GM12878 (cell line): ENCODE measurements around the gene PCF11. TPM values are rescaled to one million over a fixed set of nuclear protein-coding genes. Genes with fewer than 3 reads are reported as not detected.

ENCODE experiments used
- ATAC-seq: fragments of 200-7000 bp; cut with Tn5 transposase; 3 replicates; pipeline ENCODE4 v1.9.1; 2020; ENCODE audit warnings: mild to moderate bottlenecking, moderate library complexity
- BruUV-seq: library from RNA; stranded (reverse); fragments of 400-500 nt; replicated peaks from 2 replicates; lab custom pipeline; 2021; lab: Mats Ljungman, UMichigan
- CTCF ChIA-PET: fragments of 300-600 bp; sonication (Branson Sonifier 250); formaldehyde crosslinking; extraction: SDS; loops from one replicate; lab custom pipeline; 2021; ENCODE audit warnings: inconsistent platforms; lab: Yijun Ruan, JAX
- POLR2A ChIA-PET: fragments of 350-600 bp; formaldehyde crosslinking; extraction: SDS; loops from one replicate; lab custom pipeline; 2021; ENCODE audit warnings: inconsistent platforms; lab: Charles Lee
- RAD21 ChIA-PET: fragments of 300-600 bp; sonication (Branson Sonifier 250); formaldehyde crosslinking; loops from one replicate; lab custom pipeline; 2023; ENCODE audit warnings: antibody characterized with exemption; ENCODE audit not compliant: unreplicated experiment; lab: Charles Lee
- SMC1A ChIA-PET: fragments of 300-600 bp; sonication (Branson Sonifier 250); formaldehyde crosslinking; loops from one replicate; lab custom pipeline; 2023; ENCODE audit not compliant: unreplicated experiment, uncharacterized antibody; lab: Charles Lee
- DNase-seq: peaks from one replicate; pipeline ENCODE4 v3.0.0-alpha.2; 2011; ENCODE audit warnings: low read depth, low spot score
- FAIRE-seq: peaks from 3 replicates; lab custom pipeline; 2011; peaks lifted over from hg19 to GRCh38; lab: Jason Lieb, UNC
- H2AFZ ChIP-seq: 2 replicates; pipeline ENCODE4 v1.6.0; 2011; ENCODE audit warnings: low read depth, low read length, control low read depth; ENCODE audit not compliant: control insufficient read depth
- H3K27ac ChIP-seq: 2 replicates; pipeline ENCODE4 v1.5.1; 2011; ENCODE audit warnings: control low read depth; ENCODE audit not compliant: control insufficient read depth, insufficient read depth
- H3K27me3 ChIP-seq, 2 experiments: replicated peaks in 1 of 2; 2 replicates each; pipeline versions ENCODE4 v1.6.0 to v1.6.1; 2011; ENCODE audit warnings: low read length in 1 of 2; ENCODE audit not compliant: control insufficient read depth in 2 of 2, insufficient read depth in 2 of 2
- H3K36me3 ChIP-seq, 2 experiments: 2 replicates each; pipeline ENCODE4 v1.5.1; 2011; ENCODE audit warnings: low read length in 1 of 2; ENCODE audit not compliant: control insufficient read depth in 2 of 2, insufficient read depth in 2 of 2
- H3K4me1 ChIP-seq: 2 replicates; pipeline ENCODE4 v1.6.1; 2011; ENCODE audit warnings: mild to moderate bottlenecking, low read length, moderate library complexity, mixed read lengths; ENCODE audit not compliant: control insufficient read depth, insufficient read depth
- H3K4me2 ChIP-seq: 2 replicates; pipeline ENCODE4 v1.6.0; 2011; ENCODE audit warnings: control low read depth; ENCODE audit not compliant: control insufficient read depth, insufficient read depth
- H3K4me3 ChIP-seq: fragments of 200-600 bp; sonication (generic); 2 replicates; pipeline ENCODE4 v1.5.1; 2016
- H3K79me2 ChIP-seq: 2 replicates; pipeline ENCODE4 v1.6.0; 2011; ENCODE audit warnings: low read length; ENCODE audit not compliant: control insufficient read depth, insufficient read depth
- H3K9ac ChIP-seq: 2 replicates; pipeline ENCODE4 v1.8.0; 2011; ENCODE audit warnings: low read length, control low read depth, mixed read lengths; ENCODE audit not compliant: control insufficient read depth, insufficient read depth
- H3K9me3 ChIP-seq: replicated peaks from 3 replicates; pipeline ENCODE4 v1.5.1; 2011; ENCODE audit warnings: mild to moderate bottlenecking, low read length; ENCODE audit not compliant: control insufficient read depth, insufficient read depth
- H4K20me1 ChIP-seq: 2 replicates; pipeline ENCODE4 v1.6.0; 2011; ENCODE audit not compliant: control insufficient read depth, insufficient read depth
- EGR1 ChIP-seq, 2 experiments: IDR thresholded peaks; 1 replicate in 1 of 2; 2 replicates in 1 of 2; pipeline ENCODE4 v1.6.1; 2011 to 2012; ENCODE audit warnings: low read depth in 2 of 2, low read length in 2 of 2, borderline replicate concordance in 1 of 2, mild to moderate bottlenecking in 1 of 2, moderate library complexity in 1 of 2
- HDGF ChIP-seq: fragments of 450-650 bp; IDR thresholded peaks from 2 replicates; pipeline ENCODE4 v1.6.1; 2016; ENCODE audit warnings: antibody characterized with exemption
- IRF4 ChIP-seq: IDR thresholded peaks from 2 replicates; pipeline ENCODE4 v1.6.1; 2011; ENCODE audit warnings: low read depth, low read length
- MTA2 ChIP-seq: fragments of 450-650 bp; IDR thresholded peaks from 2 replicates; pipeline ENCODE4 v1.6.1; 2016; ENCODE audit warnings: low read depth, mild to moderate bottlenecking, moderate library complexity
- NRF1 ChIP-seq: conservative IDR thresholded peaks from 2 replicates; pipeline ENCODE4 v1.6.1; 2011; ENCODE audit warnings: mild to moderate bottlenecking, low read depth, low read length, improper control_type of control experiment
- RBBP5 ChIP-seq: fragments of 200-600 bp; sonication (generic); conservative IDR thresholded peaks from 2 replicates; pipeline ENCODE4 v1.6.1; 2016
- SMARCA5 ChIP-seq: fragments of 450-650 bp; IDR thresholded peaks from 2 replicates; pipeline ENCODE4 v1.6.1; 2017; ENCODE audit warnings: mild to moderate bottlenecking
- SMC3 ChIP-seq: IDR thresholded peaks from 2 replicates; pipeline ENCODE4 v1.6.1; 2011; ENCODE audit warnings: low read length, improper control_type of control experiment, borderline replicate concordance
- SP1 ChIP-seq: IDR thresholded peaks from one replicate; pipeline ENCODE4 v1.6.1; 2011; ENCODE audit warnings: low read depth, low read length
- SREBF1 ChIP-seq: IDR thresholded peaks from 2 replicates; pipeline ENCODE4 v1.6.1; 2012; ENCODE audit warnings: mild to moderate bottlenecking, low read length
- ZNF622 ChIP-seq: fragments of 450-650 bp; IDR thresholded peaks from 2 replicates; pipeline ENCODE4 v1.6.1; 2017; ENCODE audit warnings: mild to moderate bottlenecking, inconsistent platforms
- ZSCAN29 ChIP-seq: fragments of 450-650 bp; IDR thresholded peaks from 2 replicates; pipeline ENCODE4 v1.6.1; 2017; ENCODE audit warnings: mild to moderate bottlenecking, moderate library complexity
- WGBS: methylation state at CpG from one replicate; pipeline ENCODE4 v1.1.6; 2016; ENCODE audit warnings: low lambda C conversion rate; ENCODE audit not compliant: insufficient replicate concordance, insufficient coverage; ENCODE audit errors: missing lambda C conversion rate; 5-methylcytosine and 5-hydroxymethylcytosine counted together
- in situ Hi-C: fragments of 300-500 bp; cut with MboI; formaldehyde crosslinking; loops from 9 replicates; pipeline ENCODE4 v1.14.3; 2018; ENCODE audit warnings: mixed read lengths
- intact Hi-C: fragments of 100-400 bp; cut with micrococcal nuclease; formaldehyde crosslinking; loops from one replicate; pipeline ENCODE4 v1.14.2; 2022; ENCODE audit not compliant: unreplicated experiment
- polyA plus RNA-seq, 11 experiments: library from polyadenylated mRNA; depleted of rRNA in 4 of 11; unstranded in 6 of 11; stranded (reverse) in 5 of 11; fragments of >200 nt; fragmentation: Nextera tagmentation in 4 of 11; fragmentation: Illumina TruSeq in 1 of 11; extraction: Ambion mirVana in 4 of 11; extraction: Trizol in 1 of 11; gene quantifications; 1 replicate in 1 of 11; 2 replicates in 10 of 11; pipeline versions ENCODE4 v1.2.1 to v1.2.3, GENCODE V29; 2011 to 2016; ENCODE audit warnings: inconsistent platforms in 2 of 11, missing spikeins in 2 of 11, low read depth in 1 of 11
- total RNA-seq, 4 experiments: library from RNA; depleted of rRNA in 3 of 4; stranded (reverse); fragments of >200 nt in 3 of 4; fragmentation: Illumina TruSeq in 1 of 4; extraction: Trizol in 1 of 4; gene quantifications; 2 replicates each; pipeline versions ENCODE4 v1.2.1 to v1.2.3, GENCODE V29; 2013 to 2021
- TF ChIP-seq, protein P1 (sequence below): fragments of 450-650 bp; IDR thresholded peaks from 2 replicates; pipeline ENCODE4 v1.6.1; 2017; ENCODE audit warnings: mild to moderate bottlenecking, low read depth, inconsistent platforms; ENCODE audit not compliant: poor library complexity, severe bottlenecking
- TF ChIP-seq, protein P2 (sequence below): fragments of 450-650 bp; IDR thresholded peaks from 2 replicates; pipeline ENCODE4 v1.6.1; 2017; ENCODE audit warnings: mild to moderate bottlenecking, moderate library complexity
- TF ChIP-seq, protein P3 (sequence below): fragments of 450-650 bp; IDR thresholded peaks from 2 replicates; pipeline ENCODE4 v1.6.1; 2016; ENCODE audit warnings: mild to moderate bottlenecking

The PCF11 gene
- total and polyA plus RNA-seq, 10 of the 15 experiments (the other 5 are each of a cell fraction or from before 2014, with no cell fraction given): 9.2 to 90.4 (median 48.0) TPM

DNA sequence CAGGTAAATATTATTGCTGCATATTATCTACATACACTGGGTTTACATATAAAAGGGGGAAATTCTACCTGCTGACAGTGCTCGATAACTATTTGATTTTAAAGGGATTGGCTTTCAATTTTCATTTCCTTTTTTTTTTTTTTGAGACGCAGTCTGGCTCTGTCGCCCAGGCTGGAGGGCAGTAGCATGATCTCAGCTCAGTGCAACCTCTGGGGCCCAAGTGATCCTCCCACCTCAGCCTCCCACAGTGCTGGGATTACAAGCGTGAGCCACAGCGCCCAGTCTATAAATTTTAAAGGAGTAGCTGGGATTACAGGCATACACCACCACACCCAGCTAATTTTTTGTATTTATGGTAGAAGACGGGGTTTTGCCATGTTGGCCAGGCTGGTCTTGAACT, 3.2 kb upstream of the PCF11 start:
- TF ChIP-seq SMARCA5 (no peak), SREBF1 (no peak), HDGF (no peak), ZNF622 (no peak), NRF1 (no peak), SMC3 (no peak), EGR1 (IDR thresholded peaks at IDR 0.05; ENCODE audit: borderline replicate concordance in 1 of 2, low read depth in 2 of 2, low read length in 2 of 2) (no peak), ZSCAN29 (no peak), IRF4 (no peak), RBBP5 (no peak), MTA2 (no peak), SP1 (no peak)
- TF ChIP-seq, protein P1, sequence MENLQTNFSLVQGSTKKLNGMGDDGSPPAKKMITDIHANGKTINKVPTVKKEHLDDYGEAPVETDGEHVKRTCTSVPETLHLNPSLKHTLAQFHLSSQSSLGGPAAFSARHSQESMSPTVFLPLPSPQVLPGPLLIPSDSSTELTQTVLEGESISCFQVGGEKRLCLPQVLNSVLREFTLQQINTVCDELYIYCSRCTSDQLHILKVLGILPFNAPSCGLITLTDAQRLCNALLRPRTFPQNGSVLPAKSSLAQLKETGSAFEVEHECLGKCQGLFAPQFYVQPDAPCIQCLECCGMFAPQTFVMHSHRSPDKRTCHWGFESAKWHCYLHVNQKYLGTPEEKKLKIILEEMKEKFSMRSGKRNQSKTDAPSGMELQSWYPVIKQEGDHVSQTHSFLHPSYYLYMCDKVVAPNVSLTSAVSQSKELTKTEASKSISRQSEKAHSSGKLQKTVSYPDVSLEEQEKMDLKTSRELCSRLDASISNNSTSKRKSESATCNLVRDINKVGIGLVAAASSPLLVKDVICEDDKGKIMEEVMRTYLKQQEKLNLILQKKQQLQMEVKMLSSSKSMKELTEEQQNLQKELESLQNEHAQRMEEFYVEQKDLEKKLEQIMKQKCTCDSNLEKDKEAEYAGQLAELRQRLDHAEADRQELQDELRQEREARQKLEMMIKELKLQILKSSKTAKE: no peak
- TF ChIP-seq, protein P2, sequence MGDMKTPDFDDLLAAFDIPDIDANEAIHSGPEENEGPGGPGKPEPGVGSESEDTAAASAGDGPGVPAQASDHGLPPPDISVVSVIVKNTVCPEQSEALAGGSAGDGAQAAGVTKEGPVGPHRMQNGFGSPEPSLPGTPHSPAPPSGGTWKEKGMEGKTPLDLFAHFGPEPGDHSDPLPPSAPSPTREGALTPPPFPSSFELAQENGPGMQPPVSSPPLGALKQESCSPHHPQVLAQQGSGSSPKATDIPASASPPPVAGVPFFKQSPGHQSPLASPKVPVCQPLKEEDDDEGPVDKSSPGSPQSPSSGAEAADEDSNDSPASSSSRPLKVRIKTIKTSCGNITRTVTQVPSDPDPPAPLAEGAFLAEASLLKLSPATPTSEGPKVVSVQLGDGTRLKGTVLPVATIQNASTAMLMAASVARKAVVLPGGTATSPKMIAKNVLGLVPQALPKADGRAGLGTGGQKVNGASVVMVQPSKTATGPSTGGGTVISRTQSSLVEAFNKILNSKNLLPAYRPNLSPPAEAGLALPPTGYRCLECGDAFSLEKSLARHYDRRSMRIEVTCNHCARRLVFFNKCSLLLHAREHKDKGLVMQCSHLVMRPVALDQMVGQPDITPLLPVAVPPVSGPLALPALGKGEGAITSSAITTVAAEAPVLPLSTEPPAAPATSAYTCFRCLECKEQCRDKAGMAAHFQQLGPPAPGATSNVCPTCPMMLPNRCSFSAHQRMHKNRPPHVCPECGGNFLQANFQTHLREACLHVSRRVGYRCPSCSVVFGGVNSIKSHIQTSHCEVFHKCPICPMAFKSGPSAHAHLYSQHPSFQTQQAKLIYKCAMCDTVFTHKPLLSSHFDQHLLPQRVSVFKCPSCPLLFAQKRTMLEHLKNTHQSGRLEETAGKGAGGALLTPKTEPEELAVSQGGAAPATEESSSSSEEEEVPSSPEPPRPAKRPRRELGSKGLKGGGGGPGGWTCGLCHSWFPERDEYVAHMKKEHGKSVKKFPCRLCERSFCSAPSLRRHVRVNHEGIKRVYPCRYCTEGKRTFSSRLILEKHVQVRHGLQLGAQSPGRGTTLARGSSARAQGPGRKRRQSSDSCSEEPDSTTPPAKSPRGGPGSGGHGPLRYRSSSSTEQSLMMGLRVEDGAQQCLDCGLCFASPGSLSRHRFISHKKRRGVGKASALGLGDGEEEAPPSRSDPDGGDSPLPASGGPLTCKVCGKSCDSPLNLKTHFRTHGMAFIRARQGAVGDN: no peak
- TF ChIP-seq, protein P3, sequence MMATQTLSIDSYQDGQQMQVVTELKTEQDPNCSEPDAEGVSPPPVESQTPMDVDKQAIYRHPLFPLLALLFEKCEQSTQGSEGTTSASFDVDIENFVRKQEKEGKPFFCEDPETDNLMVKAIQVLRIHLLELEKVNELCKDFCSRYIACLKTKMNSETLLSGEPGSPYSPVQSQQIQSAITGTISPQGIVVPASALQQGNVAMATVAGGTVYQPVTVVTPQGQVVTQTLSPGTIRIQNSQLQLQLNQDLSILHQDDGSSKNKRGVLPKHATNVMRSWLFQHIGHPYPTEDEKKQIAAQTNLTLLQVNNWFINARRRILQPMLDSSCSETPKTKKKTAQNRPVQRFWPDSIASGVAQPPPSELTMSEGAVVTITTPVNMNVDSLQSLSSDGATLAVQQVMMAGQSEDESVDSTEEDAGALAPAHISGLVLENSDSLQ: no peak
- Histone ChIP-seq H3K4me3 (no peak overlapping the region), H3K4me2 (no peak overlapping the region), H3K79me2 (peaks cover 22% of the 10 kb centered on the region), H2AFZ (no peak overlapping the region), H3K9ac (no peak overlapping the region), H3K27ac (no peak overlapping the region), H4K20me1 (no peaks in the 10 kb centered on the region; the same call in 1 of the 2 replicates), H3K9me3 (no peaks in the 10 kb centered on the region), H3K36me3 (0 out of 4 replicates have a peak, but pooled peaks cover 0 to under 1% of the 10 kb centered on the region in 2 experiments), H3K4me1 (peaks cover 3% of the 10 kb centered on the region; the same call in 1 of the 2 replicates), H3K27me3 (no peaks in the 10 kb centered on the region)
- ChIA-PET SMC1A (interaction anchor here (3.9 kb wide), 1 partner anchor 80 kb away, joined by 48 read pairs; the partner anchor contains the start of gene RAB30), RAD21 (no interaction called here), CTCF (interaction anchor here (0.6 to 4.3 kb wide), 4 partner anchors 13 to 252 kb away, joined by 3 to 18 read pairs (median 4); partner anchors contain the start of gene DDIAS), POLR2A (interaction anchor here (0.7 to 1.1 kb wide), 5 partner anchors 16 to 365 kb away, joined by 3 to 6 read pairs (median 3); partner anchors contain the start of gene RAB30)
- 83% methylated on average over 4 of the region's 6 CpGs for WGBS
- intact Hi-C loops: no loop called here
- DNase-seq (no peak), ATAC-seq (no peak), FAIRE-seq (no peak)
- in situ Hi-C loops: no loop called here
- no TSS peak for BruUV-seq
